GM23338 (cell line): ENCODE results near the gene TCF7. TPM values are rescaled to one million over a fixed set of nuclear protein-coding genes. Genes with fewer than 3 reads are reported as not detected.
A peak's percentile ranks its signal among the peaks of the same experiment; 100 is the strongest.

ENCODE experiments used
- ATAC-seq: fragments of 200-7000 bp; cut with Tn5 transposase; 3 replicates; pipeline ENCODE4 v1.9.1; 2020
- DNase-seq: peaks from one replicate; pipeline ENCODE4 v3.0.0-alpha.2; 2015; ENCODE audit warnings: low spot score
- H2AFZ ChIP-seq: fragments of 200-600 bp; sonication (generic); 2 replicates; pipeline ENCODE4 v1.8.0; 2016; ENCODE audit warnings: antibody characterized with exemption, mild to moderate bottlenecking, moderate library complexity
- H3F3A ChIP-seq: fragments of 200-600 bp; sonication (generic); replicated peaks from 2 replicates; pipeline ENCODE4 v1.8.0; 2017; ENCODE audit warnings: antibody characterized with exemption, mixed run types, low read depth
- H3K27ac ChIP-seq: fragments of 200-600 bp; sonication (generic); 2 replicates; pipeline ENCODE4 v1.6.1; 2016; ENCODE audit warnings: low read depth
- H3K27me3 ChIP-seq: fragments of 200-600 bp; sonication (generic); 2 replicates; pipeline ENCODE4 v1.8.0; 2016; ENCODE audit warnings: mild to moderate bottlenecking, mixed run types, moderate library complexity; ENCODE audit not compliant: insufficient read depth
- H3K36me3 ChIP-seq: fragments of 200-600 bp; sonication (generic); 2 replicates; pipeline ENCODE4 v1.8.0; 2016; ENCODE audit warnings: mild to moderate bottlenecking; ENCODE audit not compliant: insufficient read depth
- H3K4me1 ChIP-seq: fragments of 200-600 bp; sonication (generic); 2 replicates; pipeline ENCODE4 v1.8.0; 2016; ENCODE audit warnings: mild to moderate bottlenecking, moderate library complexity; ENCODE audit not compliant: insufficient read depth
- H3K4me2 ChIP-seq: fragments of 200-600 bp; sonication (generic); 2 replicates; pipeline ENCODE4 v1.7.1; 2017; ENCODE audit warnings: mixed run types
- H3K4me3 ChIP-seq: fragments of 200-600 bp; sonication (generic); 2 replicates; pipeline ENCODE4 v1.6.1; 2016; ENCODE audit warnings: mixed run types
- H3K79me2 ChIP-seq: fragments of 200-600 bp; sonication (generic); replicated peaks from 2 replicates; pipeline ENCODE4 v1.8.0; 2017; ENCODE audit warnings: mild to moderate bottlenecking; ENCODE audit not compliant: insufficient read depth
- H3K9me2 ChIP-seq: fragments of 200-600 bp; sonication (generic); 2 replicates; pipeline ENCODE4 v1.8.0; 2017; ENCODE audit not compliant: insufficient read depth
- H4K20me1 ChIP-seq: fragments of 200-600 bp; sonication (generic); replicated peaks from 2 replicates; pipeline ENCODE4 v1.8.0; 2017; ENCODE audit warnings: mild to moderate bottlenecking; ENCODE audit not compliant: insufficient read depth
- H3K27ac Mint-ChIP-seq: 2 replicates; pipeline ENCODE4 v1.8.0; 2020; ENCODE audit warnings: inconsistent platforms, mild to moderate bottlenecking, moderate library complexity, mixed read lengths
- H3K27me3 Mint-ChIP-seq: 3 replicates; pipeline ENCODE4 v1.8.0; 2022; ENCODE audit warnings: low read depth, mild to moderate bottlenecking, moderate library complexity, mixed read lengths, inconsistent platforms; ENCODE audit not compliant: insufficient read depth, poor library complexity
- H3K36me3 Mint-ChIP-seq: 3 replicates; pipeline ENCODE4 v1.8.0; 2021; ENCODE audit warnings: low read depth, mild to moderate bottlenecking, inconsistent platforms, moderate library complexity, mixed read lengths
- H3K4me1 Mint-ChIP-seq: 3 replicates; pipeline ENCODE4 v1.8.0; 2020; ENCODE audit warnings: mild to moderate bottlenecking, inconsistent platforms, mixed read lengths
- H3K4me3 Mint-ChIP-seq: 3 replicates; pipeline ENCODE4 v1.8.0; 2021; ENCODE audit warnings: moderate library complexity, mild to moderate bottlenecking, inconsistent platforms, mixed read lengths
- H3K9me3 Mint-ChIP-seq: 3 replicates; pipeline ENCODE4 v1.8.0; 2020; ENCODE audit warnings: moderate library complexity, mild to moderate bottlenecking, inconsistent platforms, mixed read lengths
- CREB1 ChIP-seq: fragments of 250-450 bp; sonication (Bioruptor Pico); IDR thresholded peaks from 2 replicates; pipeline ENCODE4 v1.5.0; 2020; ENCODE audit warnings: low read depth, mild to moderate bottlenecking, moderate library complexity
- CTCF ChIP-seq, 2 experiments: fragments of 200-600 bp in 1 of 2; sonication (generic) in 1 of 2; conservative IDR thresholded peaks; 2 replicates each; pipeline versions ENCODE4 v1.5.1 to v1.6.1; 2016 to 2017; ENCODE audit warnings: antibody characterized with exemption in 2 of 2, low read depth in 2 of 2, mild to moderate bottlenecking in 2 of 2, moderate library complexity in 1 of 2
- EZH2 ChIP-seq: fragments of 200-600 bp; sonication (generic); IDR thresholded peaks from one replicate; pipeline ENCODE4 v1.8.0; 2017; ENCODE audit warnings: antibody characterized with exemption, mild to moderate bottlenecking, low read depth; ENCODE audit not compliant: unreplicated experiment
- ZNF114 ChIP-seq: fragments of 250-450 bp; sonication (Bioruptor Pico); IDR thresholded peaks from 2 replicates; pipeline ENCODE4 v1.5.0; 2020; ENCODE audit warnings: mild to moderate bottlenecking, moderate library complexity
- ZNF331 ChIP-seq: fragments of 250-450 bp; sonication (Bioruptor Pico); IDR thresholded peaks from 2 replicates; pipeline ENCODE4 v1.5.0; 2020; ENCODE audit warnings: low read depth, mild to moderate bottlenecking, moderate library complexity
- ZNF462 ChIP-seq: fragments of 250-450 bp; sonication (Bioruptor Pico); IDR thresholded peaks from 2 replicates; pipeline ENCODE4 v1.5.0; 2020; ENCODE audit warnings: mild to moderate bottlenecking, moderate library complexity
- polyA plus RNA-seq: library from polyadenylated mRNA; unstranded; fragments of >200 nt; fragmentation: Nextera tagmentation; extraction: Ambion mirVana; gene quantifications from 2 replicates; pipeline ENCODE4 v1.2.1, GENCODE V29; 2016
- total RNA-seq: library from RNA; depleted of rRNA; stranded (reverse); fragments of >200 nt; shearing (Covaris generic); gene quantifications from 2 replicates; pipeline ENCODE4 v1.2.3, GENCODE V29; 2014
- TF ChIP-seq, protein P1 (sequence below): IDR thresholded peaks from one replicate; pipeline ENCODE4 v1.6.1; 2018; ENCODE audit warnings: antibody characterized with exemption; ENCODE audit not compliant: unreplicated experiment

Gene TCF7
- total and polyA plus RNA-seq, 2 experiments from 2014 or later, result 5.6 to 8.1 TPM

DNA sequence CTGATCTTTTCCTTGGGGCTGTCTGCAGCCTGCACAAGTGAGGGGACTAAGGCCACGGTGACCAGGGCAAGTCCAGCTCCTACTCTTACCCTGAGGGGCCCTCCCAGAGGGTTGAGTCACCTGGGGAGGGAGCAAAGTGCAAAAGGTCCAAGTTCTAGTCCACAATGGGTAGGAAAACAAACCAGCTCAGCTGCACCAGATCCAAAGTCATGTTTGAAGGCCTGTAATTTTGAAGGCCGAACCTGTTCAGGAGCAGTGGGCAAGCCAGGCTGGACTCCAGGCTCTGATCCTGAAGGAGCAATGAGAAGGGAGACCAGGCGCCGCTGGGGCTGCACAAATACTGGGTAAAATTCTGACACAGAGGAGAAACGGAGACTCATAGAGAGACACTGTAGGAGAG is 15.8 kb upstream of the TCF7 start (continued):
- TF ChIP-seq ZNF462 (CRISPR knock-in tag) (no peak), EZH2 (no peak)
- TF ChIP-seq, protein P1, sequence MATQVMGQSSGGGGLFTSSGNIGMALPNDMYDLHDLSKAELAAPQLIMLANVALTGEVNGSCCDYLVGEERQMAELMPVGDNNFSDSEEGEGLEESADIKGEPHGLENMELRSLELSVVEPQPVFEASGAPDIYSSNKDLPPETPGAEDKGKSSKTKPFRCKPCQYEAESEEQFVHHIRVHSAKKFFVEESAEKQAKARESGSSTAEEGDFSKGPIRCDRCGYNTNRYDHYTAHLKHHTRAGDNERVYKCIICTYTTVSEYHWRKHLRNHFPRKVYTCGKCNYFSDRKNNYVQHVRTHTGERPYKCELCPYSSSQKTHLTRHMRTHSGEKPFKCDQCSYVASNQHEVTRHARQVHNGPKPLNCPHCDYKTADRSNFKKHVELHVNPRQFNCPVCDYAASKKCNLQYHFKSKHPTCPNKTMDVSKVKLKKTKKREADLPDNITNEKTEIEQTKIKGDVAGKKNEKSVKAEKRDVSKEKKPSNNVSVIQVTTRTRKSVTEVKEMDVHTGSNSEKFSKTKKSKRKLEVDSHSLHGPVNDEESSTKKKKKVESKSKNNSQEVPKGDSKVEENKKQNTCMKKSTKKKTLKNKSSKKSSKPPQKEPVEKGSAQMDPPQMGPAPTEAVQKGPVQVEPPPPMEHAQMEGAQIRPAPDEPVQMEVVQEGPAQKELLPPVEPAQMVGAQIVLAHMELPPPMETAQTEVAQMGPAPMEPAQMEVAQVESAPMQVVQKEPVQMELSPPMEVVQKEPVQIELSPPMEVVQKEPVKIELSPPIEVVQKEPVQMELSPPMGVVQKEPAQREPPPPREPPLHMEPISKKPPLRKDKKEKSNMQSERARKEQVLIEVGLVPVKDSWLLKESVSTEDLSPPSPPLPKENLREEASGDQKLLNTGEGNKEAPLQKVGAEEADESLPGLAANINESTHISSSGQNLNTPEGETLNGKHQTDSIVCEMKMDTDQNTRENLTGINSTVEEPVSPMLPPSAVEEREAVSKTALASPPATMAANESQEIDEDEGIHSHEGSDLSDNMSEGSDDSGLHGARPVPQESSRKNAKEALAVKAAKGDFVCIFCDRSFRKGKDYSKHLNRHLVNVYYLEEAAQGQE, result no peak

DNA sequence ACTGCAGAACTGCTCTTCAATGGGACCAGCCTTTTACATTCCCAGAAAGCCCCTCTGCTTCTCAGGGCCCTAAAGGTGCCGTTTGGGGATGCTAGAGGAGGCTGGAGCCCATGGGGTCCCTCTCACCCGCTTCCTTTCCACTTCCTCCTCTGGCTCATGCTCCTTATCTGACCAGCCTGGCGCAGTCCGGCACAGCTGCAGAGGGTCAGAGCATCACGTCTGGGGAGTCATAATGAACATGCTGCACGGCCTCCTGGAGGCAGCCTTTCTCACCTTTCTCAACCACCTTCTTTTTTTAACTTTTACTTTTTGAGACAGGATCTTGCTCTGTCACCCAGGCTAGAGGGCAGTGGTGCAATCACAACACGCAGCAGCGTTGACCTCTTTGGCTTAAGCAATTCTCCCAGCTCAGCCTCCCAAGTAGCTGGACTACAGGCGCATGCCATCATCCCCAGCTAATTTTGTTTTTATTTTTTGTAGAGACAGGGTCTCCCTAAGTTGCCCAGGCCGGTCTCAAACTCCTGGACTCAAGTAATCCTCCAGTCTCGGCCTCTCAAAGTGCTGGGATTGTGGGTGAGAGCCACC is 15.1 kb upstream of the TCF7 start:
- no peaks in the 10 kb centered on the region for H3K36me3 Mint-ChIP-seq
- H3K9me2 ChIP-seq, result no peaks in the 10 kb centered on the region
- 0 out of 2 replicates have a peak, but pooled peaks cover 6% of the 10 kb centered on the region for H3F3A ChIP-seq
- DNase-seq, result no peak
- 0 out of 2 replicates have a peak overlapping the region, but pooled peaks have one; percentile 28 for H3K4me3 ChIP-seq
- no peaks in the 10 kb centered on the region for H4K20me1 ChIP-seq
- H3K9me3 Mint-ChIP-seq, result no peaks in the 10 kb centered on the region
- H3K4me1 Mint-ChIP-seq, result peaks cover 36% of the 10 kb centered on the region
- peaks cover 30% of the 10 kb centered on the region for H3K4me1 ChIP-seq
- H3K27me3 ChIP-seq, result peaks cover 29% of the 10 kb centered on the region
- TF ChIP-seq CTCF (conservative IDR thresholded peaks at IDR 0.05; ENCODE audit: low read depth in 2 of 2) (0 out of 4 replicates have a peak, but pooled peaks of 1 of the 2 experiments have one; percentile 0), ZNF114 (CRISPR knock-in tag) (no peak), ZNF331 (no peak), CREB1 (CRISPR knock-in tag) (no peak)
- TF ChIP-seq, protein P1, result no peak
- H3K27ac ChIP-seq, result no peak overlapping the region
- H3K79me2 ChIP-seq, result no peaks in the 10 kb centered on the region
- H3K4me3 Mint-ChIP-seq, result no peak overlapping the region
- peak overlapping the region; percentile 50 for H3K4me2 ChIP-seq
- H3K27me3 Mint-ChIP-seq, result peaks cover 45% of the 10 kb centered on the region
- ATAC-seq, result no peak
- no peak overlapping the region for H2AFZ ChIP-seq
- H3K27ac Mint-ChIP-seq, result no peak overlapping the region
- no peaks in the 10 kb centered on the region for H3K36me3 ChIP-seq
